Testis (tissue), 3 donors: Measurements from ENCODE around the gene VPS18. TPM values are rescaled to one million over a fixed set of nuclear protein-coding genes. Genes with fewer than 3 reads are reported as not detected.

Experiments used
- DNase-seq: peaks from one replicate; pipeline ENCODE4 v3.0.0-alpha.2; 2019
- H3K27ac ChIP-seq, 2 donors: fragments of 200-600 bp; sonication (generic); one replicate each; pipeline ENCODE4 v1.5.1; 2019
- H3K27me3 ChIP-seq: fragments of 200-600 bp; sonication (generic); one replicate; pipeline ENCODE4 v1.5.1; 2019
- H3K36me3 ChIP-seq: fragments of 200-600 bp; sonication (generic); one replicate; pipeline ENCODE4 v1.5.1; 2017; ENCODE audit warnings: low read depth; ENCODE audit errors: missing control alignments
- H3K4me1 ChIP-seq: fragments of 200-600 bp; sonication (generic); one replicate; pipeline ENCODE4 v1.5.1; 2019
- H3K4me3 ChIP-seq, 2 donors: fragments of 200-600 bp; sonication (generic); one replicate each; pipeline ENCODE4 v1.5.1; 2017 to 2019
- H3K9me3 ChIP-seq: fragments of 200-600 bp; sonication (generic); one replicate; pipeline ENCODE4 v1.5.1; 2017
- POLR2A ChIP-seq: fragments of 450-650 bp; IDR thresholded peaks from one replicate; pipeline ENCODE4 v1.6.1; 2017; ENCODE audit warnings: antibody characterized with exemption, mild to moderate bottlenecking, moderate library complexity
- WGBS, 2 donors: methylation state at CpG; one replicate each; pipeline ENCODE4 v1.1.5; 2018; 5-methylcytosine and 5-hydroxymethylcytosine counted together
- intact Hi-C: fragments of 100-400 bp; cut with DNase I; formaldehyde crosslinking; loops from one replicate; pipeline ENCODE4 v1.15.1; 2023; ENCODE audit warnings: low total_unique reads
- polyA plus RNA-seq: library from polyadenylated mRNA; stranded (reverse); fragments of 350-450 nt; fragmentation: Illumina TruSeq; extraction: RNeasy Lipid Tissue Mini Kit (QIAGEN cat#74804); gene quantifications from one replicate; pipeline ENCODE4 v1.2.3, GENCODE V29; 2014; ENCODE audit warnings: low read depth, low replicate concordance; ENCODE audit not compliant: insufficient read depth
- total RNA-seq, 2 donors: library from RNA; depleted of rRNA; stranded (reverse); fragments of >200 nt; gene quantifications; one replicate each; pipeline ENCODE4 v1.2.3, GENCODE V29; 2016
- TF ChIP-seq, protein P1 (sequence below), 3 experiments: fragments of 450-650 bp in 2 of 3; fragments of 200-600 bp in 1 of 3; sonication (generic) in 1 of 3; IDR thresholded peaks; one replicate each; pipeline ENCODE4 v1.5.1; 2016 to 2019; ENCODE audit warnings: antibody characterized with exemption in 3 of 3, mild to moderate bottlenecking in 2 of 3, moderate library complexity in 1 of 3

The VPS18 gene
- total and polyA plus RNA-seq, 3 donors from 2014 or later: 16.3 to 33.4 (median 25.5) TPM

DNA sequence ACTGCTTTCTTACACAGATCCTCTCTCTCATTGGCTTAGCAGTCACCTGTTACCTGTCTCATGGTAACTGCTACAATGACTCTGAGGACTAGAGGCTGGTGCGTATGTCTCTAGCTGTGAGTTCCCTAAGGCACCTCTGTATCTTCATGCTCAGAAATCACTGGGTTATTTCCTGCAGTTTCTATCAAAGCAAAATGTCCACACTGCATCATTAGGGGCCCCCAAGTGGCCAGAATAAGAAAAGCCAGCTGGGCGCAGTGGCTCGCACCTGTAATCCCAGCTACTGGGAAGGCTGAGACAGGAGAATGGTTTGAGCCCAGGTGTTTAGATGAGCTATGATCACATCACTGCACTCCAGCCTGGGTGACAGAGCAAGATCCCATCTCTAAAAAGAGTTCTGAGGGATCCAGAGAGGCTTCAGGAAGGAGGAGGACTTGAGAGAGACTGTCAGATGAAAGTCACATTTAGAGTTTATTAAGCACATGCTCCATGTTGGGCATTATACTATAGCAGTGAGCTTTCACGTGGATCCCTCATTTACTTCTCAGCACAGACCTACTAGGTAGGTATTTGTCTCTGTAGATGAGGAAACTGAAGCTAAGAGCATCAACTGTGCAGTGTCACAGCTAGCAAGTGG, 2.3 kb upstream of the VPS18 start:
- peaks cover 10% of the 10 kb centered on the region for H3K4me1 ChIP-seq
- intact Hi-C loops: no loop called here
- H3K4me3 ChIP-seq: no peak overlapping the region
- no peaks in the 10 kb centered on the region for H3K27me3 ChIP-seq
- DNase-seq: peak; percentile 60
- no peaks in the 10 kb centered on the region for H3K36me3 ChIP-seq
- TF ChIP-seq, protein P1, sequence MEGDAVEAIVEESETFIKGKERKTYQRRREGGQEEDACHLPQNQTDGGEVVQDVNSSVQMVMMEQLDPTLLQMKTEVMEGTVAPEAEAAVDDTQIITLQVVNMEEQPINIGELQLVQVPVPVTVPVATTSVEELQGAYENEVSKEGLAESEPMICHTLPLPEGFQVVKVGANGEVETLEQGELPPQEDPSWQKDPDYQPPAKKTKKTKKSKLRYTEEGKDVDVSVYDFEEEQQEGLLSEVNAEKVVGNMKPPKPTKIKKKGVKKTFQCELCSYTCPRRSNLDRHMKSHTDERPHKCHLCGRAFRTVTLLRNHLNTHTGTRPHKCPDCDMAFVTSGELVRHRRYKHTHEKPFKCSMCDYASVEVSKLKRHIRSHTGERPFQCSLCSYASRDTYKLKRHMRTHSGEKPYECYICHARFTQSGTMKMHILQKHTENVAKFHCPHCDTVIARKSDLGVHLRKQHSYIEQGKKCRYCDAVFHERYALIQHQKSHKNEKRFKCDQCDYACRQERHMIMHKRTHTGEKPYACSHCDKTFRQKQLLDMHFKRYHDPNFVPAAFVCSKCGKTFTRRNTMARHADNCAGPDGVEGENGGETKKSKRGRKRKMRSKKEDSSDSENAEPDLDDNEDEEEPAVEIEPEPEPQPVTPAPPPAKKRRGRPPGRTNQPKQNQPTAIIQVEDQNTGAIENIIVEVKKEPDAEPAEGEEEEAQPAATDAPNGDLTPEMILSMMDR (IDR thresholded peaks at IDR 0.05): peak in 2 of 3 experiments; percentile 53 to 61
- TF ChIP-seq POLR2A: no peak
- 23 to 33% methylated on average over 4 of the region's 4 CpGs for WGBS, 2 donors
- no peak overlapping the region for H3K27ac ChIP-seq
- no peaks in the 10 kb centered on the region for H3K9me3 ChIP-seq

DNA sequence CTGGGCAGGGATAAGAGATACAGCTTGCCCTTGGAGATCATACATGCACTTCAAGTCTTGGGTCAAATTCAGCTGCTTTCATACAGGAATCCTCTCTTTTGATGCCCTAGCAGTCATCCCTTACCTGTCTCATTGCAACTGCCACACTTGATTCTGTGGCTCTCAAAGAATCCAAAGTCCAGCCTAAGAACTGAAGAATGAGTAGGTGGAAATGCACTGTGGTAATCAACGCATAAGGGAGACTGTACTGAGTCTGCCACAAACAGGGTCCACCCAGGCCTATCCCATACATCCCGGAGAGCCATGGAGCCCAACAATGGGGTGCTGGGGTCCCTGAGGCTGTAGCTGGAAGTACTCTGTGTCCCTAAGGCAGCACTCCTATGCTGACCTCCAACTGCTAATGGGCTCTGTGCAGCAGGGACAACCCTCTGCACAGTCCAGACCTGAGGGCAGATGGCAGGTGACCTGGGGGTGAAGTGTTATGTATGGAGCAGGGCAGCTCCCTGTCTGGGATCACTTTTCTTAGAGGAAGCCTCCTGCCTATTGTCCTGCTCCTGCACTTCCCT, 1.7 kb upstream of the VPS18 start:
- no peaks in the 10 kb centered on the region for H3K36me3 ChIP-seq
- H3K27ac ChIP-seq: no peak overlapping the region
- DNase-seq: no peak
- TF ChIP-seq, protein P1 (IDR thresholded peaks at IDR 0.05): no peak
- TF ChIP-seq POLR2A: no peak
- peaks cover 10% of the 10 kb centered on the region for H3K4me1 ChIP-seq
- no peaks in the 10 kb centered on the region for H3K27me3 ChIP-seq
- 86 to 91% methylated on average over 2 of the region's 2 CpGs for WGBS, 2 donors
- intact Hi-C loops: no loop called here
- H3K9me3 ChIP-seq: no peaks in the 10 kb centered on the region
- H3K4me3 ChIP-seq: no peak overlapping the region

DNA sequence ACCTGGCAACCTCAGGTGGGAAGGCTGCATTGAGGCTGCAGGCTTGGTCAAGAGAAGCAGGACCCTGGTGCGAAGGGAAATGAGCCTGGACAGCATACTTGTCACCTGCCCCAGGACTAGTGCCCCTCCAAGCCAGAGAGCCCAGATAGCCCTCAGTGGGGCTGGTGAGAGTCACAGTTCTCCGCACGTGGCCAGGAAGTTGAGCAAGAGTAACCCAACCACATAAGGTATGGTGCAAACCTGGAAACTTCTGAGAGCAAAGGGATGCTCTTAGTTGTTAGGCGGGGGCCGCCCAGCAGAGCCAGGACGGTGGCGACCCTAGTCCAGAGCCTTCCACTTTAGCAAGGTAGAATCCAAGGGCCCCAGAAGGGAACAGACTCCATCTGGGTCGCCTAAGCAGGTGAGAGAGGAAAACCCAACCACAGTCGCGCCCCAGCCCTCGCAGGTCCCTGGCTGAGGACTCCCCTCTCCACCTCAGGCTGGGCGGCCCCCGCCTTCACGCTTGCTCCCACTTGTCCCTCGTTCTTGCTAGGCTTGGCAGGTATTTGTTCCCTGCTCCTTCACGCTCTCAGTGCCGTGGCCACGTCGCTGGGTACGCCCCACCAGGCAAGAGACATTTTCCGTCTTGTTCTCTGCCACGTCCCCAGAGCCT, 1.1 kb upstream of the VPS18 start:
- WGBS, 2 donors: 57 to 63% methylated on average over 22 of the region's 22 CpGs
- TF ChIP-seq, protein P1 (IDR thresholded peaks at IDR 0.05): no peak
- TF ChIP-seq POLR2A: no peak
- H3K9me3 ChIP-seq: no peaks in the 10 kb centered on the region
- no peaks in the 10 kb centered on the region for H3K27me3 ChIP-seq
- intact Hi-C loops: no loop called here
- peaks cover 10% of the 10 kb centered on the region for H3K4me1 ChIP-seq
- no peak for DNase-seq
- H3K27ac ChIP-seq: peak overlapping the region in 1 of 2 donors; percentile 96
- peak overlapping the region; percentile 84 to 92 for H3K4me3 ChIP-seq
- H3K36me3 ChIP-seq: no peaks in the 10 kb centered on the region

DNA sequence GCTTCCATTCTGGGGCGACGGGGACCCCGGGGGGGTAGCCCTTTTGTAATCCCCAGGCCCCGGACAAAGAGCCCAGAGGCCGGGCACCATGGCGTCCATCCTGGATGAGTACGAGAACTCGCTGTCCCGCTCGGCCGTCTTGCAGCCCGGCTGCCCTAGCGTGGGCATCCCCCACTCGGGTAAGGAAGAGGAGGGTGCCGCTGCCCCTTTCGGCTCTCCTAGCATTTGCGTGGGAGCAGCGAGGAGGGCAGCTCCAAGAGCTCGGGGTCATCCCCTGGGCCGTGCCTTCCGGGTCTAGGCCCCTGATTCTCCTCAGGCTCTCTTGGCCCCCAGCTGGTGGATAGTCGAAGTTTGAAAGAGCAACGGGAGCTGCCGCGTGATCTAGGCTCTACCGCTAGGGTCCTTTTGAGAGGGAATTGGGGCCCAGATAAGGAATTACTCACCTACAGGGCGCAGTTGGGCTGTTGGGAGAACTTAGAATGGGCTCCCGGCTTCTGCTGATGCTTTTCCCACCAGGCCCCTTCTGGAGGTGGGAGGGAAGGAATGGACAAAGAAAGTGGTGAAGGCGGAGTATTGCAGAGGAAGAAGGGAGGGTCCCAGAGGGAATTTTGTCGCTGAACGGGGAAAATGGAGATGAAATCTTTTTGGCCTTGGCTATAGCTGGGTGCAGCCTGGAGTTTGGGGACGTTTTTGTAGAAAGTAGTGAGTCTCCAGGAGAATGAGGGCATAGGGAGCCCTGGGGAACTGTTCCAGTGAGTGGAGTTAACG, 615 bp downstream of the VPS18 start:
- H3K27me3 ChIP-seq: no peaks in the 10 kb centered on the region
- WGBS, 2 donors: 1 to 2% methylated on average over 18 to 30 of the region's 33 CpGs
- intact Hi-C loops: no loop called here
- H3K4me1 ChIP-seq: peaks cover 10% of the 10 kb centered on the region
- no peak for TF ChIP-seq POLR2A
- TF ChIP-seq, protein P1 (IDR thresholded peaks at IDR 0.05): peak; percentile 21 to 53 (median 52)
- no peaks in the 10 kb centered on the region for H3K36me3 ChIP-seq
- DNase-seq: peak; percentile 57
- H3K4me3 ChIP-seq: peak overlapping the region; percentile 84 to 92
- H3K27ac ChIP-seq: peak overlapping the region; percentile 84 to 96
- H3K9me3 ChIP-seq: no peaks in the 10 kb centered on the region
